Activated naive CD4-positive, alpha-beta T cell treated with anti-CD3 and anti-CD28 coated beads, Interleukin-2, amount 50 U/mL, for 16 hours (primary cell): ENCODE results near the gene IDH2.

Source experiments
- DNase-seq: peaks from one replicate; pipeline ENCODE4 v3.0.0-alpha.2; 2020

Gene IDH2

GRCh38 chr15:90040618-90041017 lies 61.6 kb downstream of the IDH2 start:
- DNase-seq: no peak

- no peak for DNase-seq
These were observed 62.3 kb downstream of the IDH2 start for GRCh38 chr15:90039996-90040395.

- DNase-seq: no peak
These were observed 63.6 kb downstream of the IDH2 start for GRCh38 chr15:90038632-90039095.

- peak; percentile 48 for DNase-seq
These were observed 64.2 kb downstream of the IDH2 start for GRCh38 chr15:90037961-90038631.

DNA sequence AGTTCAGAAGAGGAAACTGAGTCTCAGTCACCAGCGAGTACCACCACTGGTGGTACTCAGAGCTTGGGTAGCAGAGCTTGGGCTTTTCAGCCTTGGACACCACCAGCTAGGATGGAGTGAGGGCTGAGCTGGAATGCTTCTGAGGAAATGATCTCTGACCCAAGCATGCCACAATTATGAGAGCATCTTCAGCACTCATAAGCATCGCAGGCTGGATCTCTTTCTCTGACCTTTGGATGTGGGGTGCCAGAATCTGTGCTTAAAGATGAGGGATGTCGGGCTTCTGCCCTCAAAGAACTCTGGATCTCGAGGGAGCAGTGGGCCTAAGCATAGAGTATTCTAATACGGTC lies 64.8 kb downstream of the IDH2 start:
- DNase-seq: no peak

DNA sequence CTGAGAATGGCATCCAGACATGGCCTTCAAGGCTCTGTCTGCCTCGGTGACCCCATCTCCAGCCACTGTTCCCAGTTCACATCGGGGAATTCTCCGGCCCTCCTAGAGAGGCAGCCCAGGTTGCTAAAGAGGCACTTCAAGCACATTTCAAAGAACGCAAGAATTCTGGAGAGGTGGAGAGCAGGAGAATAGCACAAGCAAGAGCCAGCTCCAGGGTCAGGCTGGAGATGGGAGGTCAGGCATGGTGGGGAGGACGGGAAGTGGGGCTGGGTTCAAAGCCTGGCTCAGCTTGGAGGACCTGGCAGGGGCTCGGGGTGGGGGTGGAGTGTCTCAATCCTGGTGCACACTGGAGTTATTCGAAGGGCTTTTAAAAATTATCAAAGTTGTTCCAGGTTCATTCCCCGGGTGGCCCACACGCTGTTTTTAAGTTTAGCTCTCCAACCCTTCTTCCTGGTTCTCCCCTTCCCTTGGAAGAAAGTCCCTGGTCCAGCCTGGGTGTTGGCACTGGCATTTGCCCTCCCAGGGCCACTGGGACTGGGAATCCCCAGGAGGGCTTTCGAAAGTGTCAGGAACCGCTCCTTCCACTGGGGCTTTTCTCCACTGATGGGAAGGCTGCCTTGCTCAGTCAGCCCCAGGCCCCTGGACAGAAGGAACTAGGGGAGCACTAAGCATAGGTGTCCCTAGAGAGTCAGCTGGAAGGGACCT lies 65.3 kb downstream of the IDH2 start:
- no peak for DNase-seq

- no peak for DNase-seq
These were observed 65.9 kb downstream of the IDH2 start for GRCh38 chr15:90036343-90036742.

DNA sequence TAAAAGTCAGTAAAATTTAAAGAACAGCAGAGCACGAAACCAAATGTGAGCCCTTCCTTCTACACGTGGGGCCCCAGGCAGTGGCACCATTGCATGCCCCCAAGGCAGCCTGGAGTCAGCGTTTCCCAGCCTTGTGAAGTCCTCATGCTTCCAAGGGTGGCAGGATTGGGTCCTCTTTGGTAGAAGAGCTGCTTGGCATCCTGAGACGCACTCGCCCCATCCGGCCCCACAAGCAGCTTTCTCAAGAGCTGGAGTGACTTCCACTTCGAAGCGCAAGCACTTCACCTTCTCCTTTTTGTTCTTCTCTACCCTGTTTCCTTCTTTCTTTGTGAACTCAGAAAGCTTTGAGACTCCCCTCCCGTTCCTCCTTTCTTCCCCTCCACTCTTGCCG lies 66.4 kb downstream of the IDH2 start:
- no peak for DNase-seq

GRCh38 chr15:90035095-90035839 lies 67.0 kb downstream of the IDH2 start:
- peak; percentile 5 for DNase-seq

- peak; percentile 1 for DNase-seq
These were observed 68.8 kb downstream of the IDH2 start for GRCh38 chr15:90033448-90033847.
